Measurements from ENCODE around the gene LCN6. TPM values are rescaled to one million over a fixed set of nuclear protein-coding genes. Genes with fewer than 3 reads are reported as not detected.

Gene LCN6
- polyA plus RNA-seq, 1 donor from 2014 or later: not detected

DNA sequence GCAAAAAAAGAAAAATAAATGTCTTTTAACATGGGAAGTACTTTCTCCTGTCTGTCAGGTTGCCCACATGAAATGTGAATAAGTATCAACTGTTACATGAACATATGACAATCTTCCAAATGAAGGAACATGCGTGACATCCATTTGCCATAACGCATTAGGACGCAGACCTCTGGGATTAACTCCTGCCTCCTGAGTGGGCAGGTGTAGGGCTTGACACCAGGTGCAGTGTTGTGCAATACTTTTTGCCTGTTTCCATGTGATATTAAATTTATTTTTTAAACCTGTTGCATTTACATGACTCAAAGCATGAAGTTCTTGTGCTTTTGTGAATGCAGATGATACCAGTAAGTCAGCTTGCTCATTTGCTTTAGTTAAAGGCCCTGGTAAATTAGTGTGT is 34.1 kb upstream of the LCN6 start:
- H3K79me2 ChIP-seq (replicated peaks; ENCODE audit: insufficient read depth, low read length): no peaks in the 10 kb centered on the region
- H3F3A ChIP-seq (ENCODE audit: insufficient read depth, low read length, poor library complexity, severe bottlenecking): no peaks in the 10 kb centered on the region
- H3K4me3 ChIP-seq (ENCODE audit: low read length): no peak overlapping the region
- no peak for TF ChIP-seq TAF1 (IDR thresholded peaks at IDR 0.05; ENCODE audit: low read depth)
- TF ChIP-seq EP300 (conservative IDR thresholded peaks at IDR 0.05; ENCODE audit: poor library complexity, severe bottlenecking): no peak
- TF ChIP-seq SMC3 (conservative IDR thresholded peaks at IDR 0.05; ENCODE audit: poor library complexity): no peak
- TF ChIP-seq POLR2AphosphoS5 (IDR thresholded peaks at IDR 0.05): no peak
- no peak for TF ChIP-seq MXI1 (conservative IDR thresholded peaks at IDR 0.05; ENCODE audit: poor library complexity, severe bottlenecking)
- TF ChIP-seq, protein P1, sequence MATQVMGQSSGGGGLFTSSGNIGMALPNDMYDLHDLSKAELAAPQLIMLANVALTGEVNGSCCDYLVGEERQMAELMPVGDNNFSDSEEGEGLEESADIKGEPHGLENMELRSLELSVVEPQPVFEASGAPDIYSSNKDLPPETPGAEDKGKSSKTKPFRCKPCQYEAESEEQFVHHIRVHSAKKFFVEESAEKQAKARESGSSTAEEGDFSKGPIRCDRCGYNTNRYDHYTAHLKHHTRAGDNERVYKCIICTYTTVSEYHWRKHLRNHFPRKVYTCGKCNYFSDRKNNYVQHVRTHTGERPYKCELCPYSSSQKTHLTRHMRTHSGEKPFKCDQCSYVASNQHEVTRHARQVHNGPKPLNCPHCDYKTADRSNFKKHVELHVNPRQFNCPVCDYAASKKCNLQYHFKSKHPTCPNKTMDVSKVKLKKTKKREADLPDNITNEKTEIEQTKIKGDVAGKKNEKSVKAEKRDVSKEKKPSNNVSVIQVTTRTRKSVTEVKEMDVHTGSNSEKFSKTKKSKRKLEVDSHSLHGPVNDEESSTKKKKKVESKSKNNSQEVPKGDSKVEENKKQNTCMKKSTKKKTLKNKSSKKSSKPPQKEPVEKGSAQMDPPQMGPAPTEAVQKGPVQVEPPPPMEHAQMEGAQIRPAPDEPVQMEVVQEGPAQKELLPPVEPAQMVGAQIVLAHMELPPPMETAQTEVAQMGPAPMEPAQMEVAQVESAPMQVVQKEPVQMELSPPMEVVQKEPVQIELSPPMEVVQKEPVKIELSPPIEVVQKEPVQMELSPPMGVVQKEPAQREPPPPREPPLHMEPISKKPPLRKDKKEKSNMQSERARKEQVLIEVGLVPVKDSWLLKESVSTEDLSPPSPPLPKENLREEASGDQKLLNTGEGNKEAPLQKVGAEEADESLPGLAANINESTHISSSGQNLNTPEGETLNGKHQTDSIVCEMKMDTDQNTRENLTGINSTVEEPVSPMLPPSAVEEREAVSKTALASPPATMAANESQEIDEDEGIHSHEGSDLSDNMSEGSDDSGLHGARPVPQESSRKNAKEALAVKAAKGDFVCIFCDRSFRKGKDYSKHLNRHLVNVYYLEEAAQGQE (IDR thresholded peaks at IDR 0.05; ENCODE audit: borderline replicate concordance): no peak
- no peaks in the 10 kb centered on the region for H3K9me3 ChIP-seq (ENCODE audit: low read length)
- H3K4me2 ChIP-seq (ENCODE audit: low read length): no peak overlapping the region
- H3K36me3 ChIP-seq (ENCODE audit: insufficient read depth, low read length): no peaks in the 10 kb centered on the region
- H3K27me3 ChIP-seq (ENCODE audit: insufficient read depth, low read depth, low read length): no peaks in the 10 kb centered on the region
- no peak overlapping the region for H3K27ac ChIP-seq (ENCODE audit: low read length)
- H3K9ac ChIP-seq (ENCODE audit: low read length): no peak overlapping the region
- no peaks in the 10 kb centered on the region for H3K9me2 ChIP-seq (ENCODE audit: insufficient read depth, low read length)
- no peak overlapping the region for H2AFZ ChIP-seq (ENCODE audit: low read depth, low read length)
- no peaks in the 10 kb centered on the region for H4K20me1 ChIP-seq (ENCODE audit: insufficient read depth)

DNA sequence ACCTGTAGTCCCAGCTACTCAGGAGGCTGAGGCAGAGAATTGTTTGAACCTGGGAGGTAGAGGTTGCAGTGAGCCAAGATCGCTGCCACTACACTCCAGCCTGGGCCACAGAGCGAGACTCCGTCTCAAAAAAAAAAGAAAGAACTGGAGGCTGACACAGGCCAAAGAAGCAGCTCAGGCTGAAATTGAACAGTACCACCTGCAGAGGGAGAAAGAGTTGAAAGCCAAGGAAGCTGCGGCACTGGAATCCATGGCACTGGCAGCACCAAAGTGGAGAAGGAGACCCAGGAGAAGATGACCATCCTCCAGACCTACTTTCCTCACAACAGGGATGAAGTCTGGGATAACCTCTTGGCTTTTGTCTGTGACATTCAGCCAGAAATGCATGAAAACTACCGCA is 31.5 kb upstream of the LCN6 start:
- Histone ChIP-seq H3K4me3 (ENCODE audit: low read length) (no peak overlapping the region), H4K20me1 (ENCODE audit: insufficient read depth) (no peaks in the 10 kb centered on the region), H3K27me3 (ENCODE audit: insufficient read depth, low read depth, low read length) (no peaks in the 10 kb centered on the region), H3K4me2 (ENCODE audit: low read length) (no peak overlapping the region), H3K9me3 (ENCODE audit: low read length) (no peaks in the 10 kb centered on the region), H3K27ac (ENCODE audit: low read length) (no peak overlapping the region), H3K9me2 (ENCODE audit: insufficient read depth, low read length) (no peaks in the 10 kb centered on the region), H2AFZ (ENCODE audit: low read depth, low read length) (no peak overlapping the region), H3K36me3 (ENCODE audit: insufficient read depth, low read length) (no peaks in the 10 kb centered on the region), H3K9ac (ENCODE audit: low read length) (no peak overlapping the region), H3K79me2 (replicated peaks; ENCODE audit: insufficient read depth, low read length) (no peaks in the 10 kb centered on the region), H3F3A (ENCODE audit: insufficient read depth, low read length, poor library complexity, severe bottlenecking) (no peaks in the 10 kb centered on the region)
- no peak for TF ChIP-seq TAF1 (IDR thresholded peaks at IDR 0.05; ENCODE audit: low read depth)
- TF ChIP-seq, protein P1 (IDR thresholded peaks at IDR 0.05; ENCODE audit: borderline replicate concordance): no peak
- no peak for TF ChIP-seq POLR2AphosphoS5 (IDR thresholded peaks at IDR 0.05)
- TF ChIP-seq RAD21 (conservative IDR thresholded peaks at IDR 0.05): no peak
- TF ChIP-seq, protein P2, sequence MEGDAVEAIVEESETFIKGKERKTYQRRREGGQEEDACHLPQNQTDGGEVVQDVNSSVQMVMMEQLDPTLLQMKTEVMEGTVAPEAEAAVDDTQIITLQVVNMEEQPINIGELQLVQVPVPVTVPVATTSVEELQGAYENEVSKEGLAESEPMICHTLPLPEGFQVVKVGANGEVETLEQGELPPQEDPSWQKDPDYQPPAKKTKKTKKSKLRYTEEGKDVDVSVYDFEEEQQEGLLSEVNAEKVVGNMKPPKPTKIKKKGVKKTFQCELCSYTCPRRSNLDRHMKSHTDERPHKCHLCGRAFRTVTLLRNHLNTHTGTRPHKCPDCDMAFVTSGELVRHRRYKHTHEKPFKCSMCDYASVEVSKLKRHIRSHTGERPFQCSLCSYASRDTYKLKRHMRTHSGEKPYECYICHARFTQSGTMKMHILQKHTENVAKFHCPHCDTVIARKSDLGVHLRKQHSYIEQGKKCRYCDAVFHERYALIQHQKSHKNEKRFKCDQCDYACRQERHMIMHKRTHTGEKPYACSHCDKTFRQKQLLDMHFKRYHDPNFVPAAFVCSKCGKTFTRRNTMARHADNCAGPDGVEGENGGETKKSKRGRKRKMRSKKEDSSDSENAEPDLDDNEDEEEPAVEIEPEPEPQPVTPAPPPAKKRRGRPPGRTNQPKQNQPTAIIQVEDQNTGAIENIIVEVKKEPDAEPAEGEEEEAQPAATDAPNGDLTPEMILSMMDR (IDR thresholded peaks at IDR 0.05; ENCODE audit: poor library complexity, severe bottlenecking): no peak
- no peak for TF ChIP-seq EP300 (conservative IDR thresholded peaks at IDR 0.05; ENCODE audit: poor library complexity, severe bottlenecking)
- no peak for TF ChIP-seq MXI1 (conservative IDR thresholded peaks at IDR 0.05; ENCODE audit: poor library complexity, severe bottlenecking)
- no peak for TF ChIP-seq EZH2 (IDR thresholded peaks at IDR 0.05; ENCODE audit: borderline replicate concordance, insufficient read depth, low read length, poor library complexity, severe bottlenecking)
- TF ChIP-seq SMC3 (conservative IDR thresholded peaks at IDR 0.05; ENCODE audit: poor library complexity): no peak
